Erythroblast (primary cell): ENCODE measurements around the gene TNNI2.

Experiments
- GATA1 ChIP-seq: IDR thresholded peaks from 2 replicates; pipeline ENCODE4 v1.6.1; 2011; ENCODE audit warnings: low read depth, mild to moderate bottlenecking, control low read depth, low read length, moderate library complexity
- POLR2A ChIP-seq: IDR thresholded peaks from 2 replicates; pipeline ENCODE4 v1.6.1; 2011; ENCODE audit warnings: mild to moderate bottlenecking, low read length

GRCh38 chr11:1854132-1854948 is 15.6 kb downstream of the TNNI2 start:
- TF ChIP-seq POLR2A (no peak), GATA1 (no peak)
